ENCODE data around the gene FUT8.

- TF ChIP-seq CTCF (IDR thresholded peaks at IDR 0.05) (no peak), POLR2AphosphoS5 (IDR thresholded peaks at IDR 0.05) (no peak), EP300 (IDR thresholded peaks at IDR 0.05; ENCODE audit: low read depth) (no peak), POLR2A (IDR thresholded peaks at IDR 0.05) (no peak)
Observed at GRCh38 chr14:65428691-65429090, 16.2 kb downstream of the FUT8 start.
